Measurements from ENCODE around the gene FAM53B.

The FAM53B gene

DNA sequence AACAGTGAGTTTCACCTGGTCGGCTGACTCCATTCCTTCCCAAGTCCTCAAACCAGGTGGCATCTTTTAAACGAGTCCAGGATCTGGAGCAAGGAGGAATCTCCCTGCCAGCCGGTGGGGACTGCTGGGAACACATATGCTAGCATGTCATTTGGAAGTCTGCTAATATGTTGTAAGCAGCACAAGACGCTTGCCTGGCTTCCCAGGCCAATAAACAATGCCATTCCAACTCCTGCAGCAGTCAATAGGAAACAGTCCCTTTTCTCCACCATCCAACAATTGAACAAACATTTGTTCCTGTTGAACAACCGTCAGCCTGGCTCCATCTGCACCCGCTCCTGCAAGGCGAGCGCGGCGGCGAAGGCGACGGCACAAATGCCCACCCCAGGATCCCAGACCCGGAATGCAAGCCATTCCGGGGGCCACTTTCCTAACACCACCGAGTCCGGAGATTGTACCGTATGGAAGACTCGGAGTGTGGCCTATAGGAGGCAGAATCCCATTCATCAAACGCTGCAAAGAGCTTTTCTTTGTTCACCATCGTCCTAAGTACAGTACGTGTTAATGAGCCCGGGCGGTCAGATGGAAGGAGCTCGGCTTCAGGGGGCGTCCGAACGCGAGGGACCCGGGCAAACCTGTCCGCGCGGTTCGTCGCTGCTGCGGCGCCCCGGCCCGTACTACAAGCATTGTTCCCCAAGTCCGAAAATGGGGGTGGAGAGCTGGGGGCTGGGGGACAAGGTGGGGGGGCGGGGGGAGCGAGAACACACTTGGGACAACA is 1.6 kb downstream of the FAM53B start:
- DNase-seq (ENCODE audit: low read depth in 1 of 2, low spot score in 1 of 2) = no peak

DNA sequence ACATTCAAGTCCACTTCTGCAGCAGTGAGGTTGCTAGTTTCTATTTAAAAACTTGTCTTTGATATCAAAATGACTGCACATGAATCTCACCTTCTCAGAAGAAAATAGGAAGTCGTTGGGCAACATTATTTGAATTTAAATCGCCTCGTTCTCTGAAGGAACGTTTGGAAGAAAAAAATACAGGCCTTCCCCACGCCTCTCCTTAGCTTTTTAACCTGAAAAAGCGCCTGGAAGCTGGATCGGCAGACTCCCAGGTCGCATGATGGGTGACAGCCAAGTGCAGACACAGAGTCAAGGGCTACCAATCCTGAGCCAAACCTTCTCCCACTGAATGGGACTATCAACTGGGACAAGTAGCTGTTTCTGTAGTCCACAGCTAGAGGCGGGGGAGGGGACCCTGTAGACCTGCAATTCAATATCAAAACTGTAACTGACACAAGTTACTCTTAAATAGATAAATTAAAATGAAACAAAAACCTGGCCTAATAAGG is 2.2 kb downstream of the FAM53B start:
- DNase-seq (ENCODE audit: low read depth in 1 of 2, low spot score in 1 of 2) = no peak

DNA sequence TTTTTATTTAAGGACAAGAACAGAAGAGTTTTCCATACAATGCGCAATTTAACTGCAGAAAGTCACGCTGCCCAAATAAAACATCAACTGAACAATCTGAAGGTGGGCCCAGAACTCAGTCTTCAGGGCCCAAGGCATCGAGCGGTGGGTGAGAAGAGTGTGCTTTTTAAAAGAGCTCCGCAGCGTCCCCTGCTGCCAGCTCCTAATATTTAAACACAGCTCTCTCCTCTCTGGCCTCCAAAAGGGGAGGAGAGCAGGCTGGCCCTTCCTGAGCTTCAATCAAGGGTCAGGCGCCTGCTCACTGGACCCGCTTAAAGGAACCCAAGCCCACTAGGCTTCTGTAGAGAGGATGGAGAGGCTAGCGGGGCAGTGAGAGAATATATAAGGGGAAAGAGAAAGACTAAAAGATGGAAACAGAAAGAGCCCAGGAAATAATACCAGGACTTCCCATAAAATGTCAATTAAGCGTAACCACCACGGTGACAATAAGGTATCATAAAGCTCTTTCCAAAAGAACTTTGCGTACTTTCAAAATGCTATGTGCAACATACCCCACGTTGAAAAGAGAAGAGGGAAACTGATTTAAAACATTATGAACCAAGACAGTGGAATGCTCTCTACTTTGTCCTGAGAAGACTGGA is 2.8 kb downstream of the FAM53B start:
- DNase-seq (ENCODE audit: low read depth in 1 of 2, low spot score in 1 of 2) = peak; percentile 48 to 64

DNA sequence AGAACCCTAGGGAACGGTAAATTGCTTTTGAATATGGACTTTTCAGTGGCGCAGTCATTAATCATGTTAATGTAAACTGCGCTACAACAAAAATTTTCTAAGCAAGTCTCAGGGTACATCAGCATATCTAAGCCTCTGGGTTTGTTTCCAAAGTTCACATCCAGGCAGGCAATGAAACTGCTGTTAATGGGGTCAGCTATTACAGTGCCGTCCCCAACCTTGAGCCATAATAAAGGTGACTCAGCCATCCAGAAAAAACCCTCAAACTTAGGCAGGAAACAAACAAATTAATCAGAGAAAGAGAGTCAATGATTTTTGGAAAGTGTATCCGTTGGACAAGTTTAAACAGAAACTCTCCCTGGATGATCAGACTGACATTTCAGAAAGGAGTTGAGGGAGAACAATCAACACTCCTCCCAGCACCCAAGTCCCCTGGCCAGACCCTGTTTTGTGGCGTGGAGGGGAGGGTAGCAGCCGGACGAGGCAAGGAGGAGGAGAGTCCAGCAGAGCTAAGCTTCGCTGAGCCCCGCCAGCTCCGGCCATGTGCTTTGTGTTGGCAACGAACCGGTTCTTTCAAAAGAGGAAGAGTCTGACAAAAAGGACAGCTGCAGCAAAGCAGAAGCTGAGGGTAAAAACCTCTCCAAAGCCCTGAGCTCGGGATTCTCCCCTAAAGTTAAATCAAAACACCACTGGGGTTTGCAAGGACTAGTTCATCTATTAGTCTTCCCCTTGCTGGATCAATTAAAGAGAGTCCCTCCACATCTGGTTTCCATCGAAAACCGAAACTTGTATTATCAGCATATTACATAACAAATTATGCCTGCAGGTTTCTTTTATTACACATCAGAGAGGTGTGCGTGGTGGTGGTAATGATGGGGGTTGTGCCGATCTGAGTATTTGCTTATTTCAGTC is 3.6 kb downstream of the FAM53B start:
- DNase-seq (ENCODE audit: low read depth in 1 of 2, low spot score in 1 of 2) = no peak

DNA sequence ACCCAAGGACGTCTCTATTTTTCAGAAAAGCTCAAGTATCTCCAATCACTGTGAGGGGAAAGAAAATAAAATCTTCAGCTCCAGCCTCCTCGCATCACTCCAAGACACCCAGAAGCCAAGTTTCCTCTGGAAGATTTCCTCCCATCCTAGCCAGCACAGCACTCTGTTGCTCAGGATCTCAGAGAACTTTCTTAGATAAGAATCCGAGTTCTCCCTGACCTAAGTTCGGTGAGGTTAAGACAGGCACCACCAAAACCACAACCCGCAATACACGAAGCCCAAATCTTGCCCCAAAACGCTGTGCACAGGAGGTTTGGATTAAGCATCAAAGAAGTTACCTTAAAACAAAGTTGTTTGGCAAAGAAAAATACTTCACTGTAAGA is 4.2 kb downstream of the FAM53B start:
- no peak for DNase-seq (ENCODE audit: low read depth in 1 of 2, low spot score in 1 of 2)

DNA sequence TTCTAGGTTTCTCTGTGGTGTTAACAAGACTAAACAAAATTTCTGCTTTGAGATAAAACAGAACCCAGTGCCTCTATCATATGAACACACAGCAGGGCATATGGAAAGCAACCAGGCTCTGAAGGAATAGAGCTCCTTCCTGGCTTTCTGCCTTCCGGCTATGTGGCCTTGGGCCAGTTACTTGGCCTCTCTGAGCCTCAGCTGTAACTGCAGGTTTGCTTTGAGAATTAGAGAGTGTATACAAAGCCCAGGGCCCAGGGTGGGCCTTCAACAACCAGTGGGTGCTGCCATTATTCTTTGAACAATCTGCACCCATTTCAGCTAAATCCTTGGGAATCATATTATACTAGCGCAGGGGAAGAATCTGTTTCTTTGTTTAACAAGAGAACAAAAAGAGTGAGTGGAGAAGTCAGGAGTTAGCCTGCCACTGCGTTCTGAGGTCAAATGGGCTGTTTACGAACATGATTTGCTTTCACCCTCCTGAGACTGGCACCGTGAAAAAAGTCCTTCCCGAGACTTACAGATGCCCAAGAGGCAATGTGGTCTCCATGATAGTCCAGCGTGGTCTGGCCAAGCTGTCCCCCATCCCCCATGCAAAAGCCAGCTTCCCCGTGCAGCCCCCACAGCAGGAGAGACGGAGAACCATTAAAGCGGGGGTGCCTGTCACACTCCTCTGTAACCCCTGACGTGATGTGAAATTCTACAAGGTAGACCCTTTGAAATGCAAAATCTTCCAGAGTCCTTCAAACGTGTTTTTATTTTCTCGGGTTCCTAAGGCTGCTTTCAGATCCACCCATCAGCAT is 4.9 kb downstream of the FAM53B start:
- no peak for DNase-seq (ENCODE audit: low read depth in 1 of 2, low spot score in 1 of 2)

DNA sequence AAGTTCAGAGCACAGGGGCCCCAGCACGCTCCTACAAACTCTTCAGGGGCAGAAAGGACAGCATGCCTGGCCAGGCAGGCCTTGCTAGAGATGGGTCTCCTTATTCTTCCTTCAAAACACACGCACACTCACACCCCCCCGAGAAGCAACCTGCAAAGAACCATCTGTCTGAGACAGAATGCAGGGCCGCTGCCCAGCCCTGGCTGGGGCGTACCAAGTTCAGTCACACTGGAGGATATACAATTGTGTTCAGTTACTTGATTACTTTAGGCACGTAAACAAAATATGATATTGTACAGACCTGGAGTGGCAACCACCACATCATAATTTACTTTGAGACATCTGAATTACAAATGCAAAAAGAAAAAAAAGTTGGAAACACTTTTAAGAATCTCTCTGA is 5.7 kb downstream of the FAM53B start:
- DNase-seq (ENCODE audit: low read depth in 1 of 2, low spot score in 1 of 2) = no peak

DNA sequence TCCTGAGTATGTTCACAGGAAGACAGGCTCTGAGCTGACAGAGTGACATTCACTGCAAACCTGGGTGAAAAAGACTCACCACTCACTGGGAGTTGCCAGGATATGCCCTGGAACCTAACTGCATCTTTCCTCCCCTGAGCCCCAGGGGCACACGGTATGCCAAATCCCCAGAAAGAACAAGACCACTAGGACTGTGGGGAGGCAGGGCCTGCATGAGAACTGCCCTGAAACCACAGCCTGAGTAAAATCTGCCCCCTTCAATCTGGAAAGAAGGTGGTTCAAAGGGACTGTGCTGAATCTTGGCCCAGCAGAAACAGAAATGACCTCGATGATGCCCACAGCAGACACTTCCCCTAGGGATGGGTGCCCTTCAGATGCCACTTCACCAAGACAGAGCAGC is 6.5 kb downstream of the FAM53B start:
- DNase-seq (ENCODE audit: low read depth in 1 of 2, low spot score in 1 of 2) = no peak

DNA sequence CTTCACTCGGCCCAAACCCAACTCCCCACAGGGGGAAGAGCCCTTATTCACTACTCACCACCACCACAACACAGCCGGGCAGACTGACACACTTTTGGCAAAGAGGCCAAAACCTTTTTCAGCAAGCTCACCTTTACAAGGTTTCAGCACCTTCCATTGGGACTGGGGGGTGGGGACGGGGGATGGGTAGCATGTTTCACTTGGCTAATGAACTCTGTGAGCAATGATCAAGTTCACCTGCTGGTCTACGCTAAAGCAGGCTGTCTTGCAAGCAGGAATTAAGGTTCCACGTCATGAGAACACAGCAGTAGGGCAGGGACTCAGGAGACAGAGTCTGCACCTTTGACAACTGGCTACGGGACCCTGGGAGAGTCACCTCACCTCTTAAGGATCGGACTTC is 7.0 kb downstream of the FAM53B start:
- DNase-seq (ENCODE audit: low read depth in 1 of 2, low spot score in 1 of 2) = no peak

DNA sequence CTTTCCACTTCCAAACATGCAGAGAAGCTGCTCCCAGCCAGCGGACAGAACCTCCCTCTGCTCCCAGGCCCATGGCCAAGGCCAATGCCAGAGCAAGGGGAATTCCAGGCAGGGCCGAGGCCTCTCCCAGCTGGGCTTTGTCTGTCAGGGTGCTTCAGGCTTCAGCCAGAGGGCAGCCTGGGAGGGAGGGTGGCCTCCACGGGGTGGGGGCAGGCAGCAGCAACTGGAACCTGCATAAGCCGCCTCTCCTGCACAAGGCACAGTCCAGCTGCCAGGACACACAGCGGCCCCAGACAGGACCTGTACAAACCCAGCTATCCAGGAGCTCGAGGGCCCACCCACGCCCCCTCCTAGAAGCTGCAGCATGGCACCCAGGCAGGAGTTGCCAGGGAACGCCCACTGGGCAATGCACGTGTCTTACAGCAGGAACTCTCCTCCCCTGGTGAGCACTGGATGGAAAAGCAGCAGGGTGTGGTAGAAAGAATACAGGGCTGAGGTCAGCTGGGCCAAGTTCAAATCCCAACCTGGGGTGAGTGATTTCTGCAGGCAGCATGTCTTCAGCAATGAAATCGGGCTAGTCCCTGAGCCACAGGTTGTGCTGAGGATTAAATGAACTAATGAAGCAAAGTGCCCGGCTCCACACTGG is 7.6 kb downstream of the FAM53B start:
- no peak for DNase-seq (ENCODE audit: low read depth in 1 of 2, low spot score in 1 of 2)

DNA sequence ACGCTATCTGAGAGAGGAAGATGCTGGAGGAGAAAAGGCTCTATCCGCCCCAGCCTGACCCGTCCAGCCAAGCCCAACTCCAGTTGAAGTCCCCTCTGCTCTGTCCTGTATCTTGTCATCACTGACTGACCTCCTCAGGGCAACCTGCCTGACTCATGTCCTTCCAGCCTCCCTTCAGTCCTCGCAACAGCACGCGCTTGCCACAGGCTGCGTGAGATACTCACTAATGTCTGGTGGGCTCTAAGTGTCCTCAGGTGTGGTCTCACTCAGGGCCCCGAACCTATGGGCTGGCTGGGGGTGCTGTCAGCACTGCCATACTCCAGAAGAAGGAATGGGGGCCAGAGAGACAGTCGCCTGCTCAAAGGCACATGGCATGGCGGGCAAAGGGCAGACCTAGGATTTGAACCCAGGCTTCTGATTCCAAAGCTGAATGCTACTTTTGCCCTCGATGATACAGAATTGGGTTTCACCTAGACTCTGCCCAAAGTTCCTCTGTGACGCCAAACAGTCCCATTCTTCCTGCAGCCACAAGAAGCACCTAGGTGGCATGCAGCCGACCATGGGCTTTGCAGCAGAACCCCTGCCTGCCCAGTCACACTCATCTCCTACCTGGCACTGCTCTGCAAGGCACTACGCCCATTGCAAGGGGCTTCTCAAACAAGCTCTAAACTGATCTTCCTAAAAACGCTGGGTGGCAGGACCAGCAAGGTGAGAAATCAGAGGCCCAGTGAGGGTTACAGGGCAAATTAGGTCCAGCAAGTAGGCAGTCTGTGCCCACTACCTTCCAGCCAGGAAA is 8.5 kb downstream of the FAM53B start:
- DNase-seq (ENCODE audit: low read depth in 1 of 2, low spot score in 1 of 2) = no peak

DNA sequence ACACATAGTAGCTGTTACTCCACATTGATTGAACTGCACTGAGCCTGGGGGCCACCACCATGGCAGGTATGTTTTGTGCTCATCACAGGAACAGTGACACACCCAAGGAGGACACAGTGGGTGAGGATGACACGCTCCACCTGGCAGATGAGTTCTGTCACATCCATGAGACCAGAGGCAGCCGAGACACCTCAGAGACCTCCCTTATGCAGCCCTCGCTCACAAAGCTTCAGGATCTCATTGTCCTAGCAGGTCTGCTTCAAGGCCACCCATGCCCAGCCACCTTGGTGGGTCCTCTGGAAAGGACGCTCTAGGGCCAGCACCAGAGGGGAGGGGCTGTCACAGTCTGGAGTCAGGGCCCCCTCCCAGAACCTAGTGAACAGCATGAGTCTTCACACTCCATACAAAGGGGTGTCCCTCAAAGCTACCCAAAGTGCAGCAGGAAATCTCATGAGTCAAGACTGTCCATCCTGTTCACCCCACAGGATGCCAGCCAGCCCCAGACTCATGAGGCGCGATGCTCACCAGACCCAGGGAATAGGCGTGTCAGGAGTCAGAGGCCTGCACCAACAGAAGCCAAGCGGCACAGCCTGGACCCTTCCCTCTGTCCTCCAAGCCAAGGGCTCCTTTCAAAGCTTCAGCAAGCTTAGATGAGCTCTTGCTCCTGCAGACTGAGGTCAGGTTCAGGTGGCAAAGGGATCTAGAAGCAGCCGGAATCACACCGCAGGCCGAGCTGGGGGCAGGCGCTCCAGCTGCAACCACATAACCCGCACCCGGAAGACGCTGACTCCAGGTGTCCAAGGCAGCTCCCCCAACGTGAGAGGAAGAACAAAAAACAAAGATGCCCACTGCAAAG is 9.6 kb downstream of the FAM53B start:
- DNase-seq (ENCODE audit: low read depth in 1 of 2, low spot score in 1 of 2) = no peak

DNA sequence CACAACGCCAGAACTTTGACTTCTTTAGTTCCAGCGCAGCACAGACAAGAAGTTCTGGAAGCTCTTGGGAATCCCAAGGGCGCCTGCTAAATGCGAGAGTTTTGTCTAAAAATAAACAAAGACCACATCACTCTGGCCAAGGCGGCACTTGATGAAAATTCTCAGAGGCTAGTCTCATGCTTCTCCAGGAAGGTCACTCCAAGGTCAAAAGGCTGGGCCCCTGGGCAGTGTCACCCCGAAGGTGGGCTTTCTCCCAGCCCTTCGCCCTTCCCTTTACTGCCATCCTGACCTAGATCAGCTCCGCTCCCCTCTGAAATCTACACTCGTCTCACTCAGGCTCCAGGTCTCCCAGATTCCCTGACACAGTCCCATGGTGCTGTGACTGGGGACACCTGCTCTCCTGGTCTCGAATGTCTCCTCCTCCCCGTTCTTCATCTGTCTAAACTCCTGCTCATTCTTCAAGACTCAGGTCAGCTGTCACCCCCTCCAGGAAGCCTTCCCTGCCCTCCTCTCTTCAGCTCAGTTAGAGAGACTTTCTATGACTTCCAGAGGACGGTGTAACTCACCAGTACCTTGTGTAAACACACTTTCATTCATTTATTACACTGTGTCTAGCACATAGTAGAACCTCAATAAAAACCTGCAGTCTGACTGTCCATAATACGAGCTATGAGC is 10.5 kb downstream of the FAM53B start:
- DNase-seq (ENCODE audit: low read depth in 1 of 2, low spot score in 1 of 2) = no peak

DNA sequence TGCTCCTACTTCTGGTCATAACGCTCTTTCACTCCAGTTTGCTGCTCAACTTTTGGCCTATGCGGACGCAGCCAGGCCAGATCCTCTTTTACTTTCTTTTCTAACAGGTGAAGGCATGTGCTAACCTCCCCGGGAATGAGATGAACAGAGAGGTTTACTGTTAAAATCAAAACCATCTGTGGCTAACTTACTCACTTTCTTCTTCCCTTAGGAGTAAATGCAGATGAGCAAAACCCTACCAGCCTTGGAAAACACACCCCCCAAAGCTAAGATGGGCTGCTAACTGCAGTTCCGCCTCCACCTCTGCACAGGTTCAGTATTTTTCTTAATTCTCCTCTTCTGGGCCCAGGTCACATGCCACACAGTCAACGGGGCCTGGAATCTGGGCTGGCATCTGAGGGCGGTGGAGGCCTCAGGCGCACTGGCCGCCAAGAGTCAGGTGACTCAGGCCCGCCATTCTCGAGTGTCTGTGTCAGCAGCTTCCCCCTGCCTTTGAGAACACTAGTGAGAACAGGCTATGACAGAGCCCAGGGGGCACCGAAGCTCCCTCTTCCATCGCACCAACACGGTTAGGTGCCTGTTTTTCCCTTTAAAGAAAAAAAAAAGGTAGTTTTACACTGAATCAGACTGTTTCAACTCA is 11.1 kb downstream of the FAM53B start:
- DNase-seq (ENCODE audit: low read depth in 1 of 2, low spot score in 1 of 2) = peak in 1 of 2 donors; percentile 49

DNA sequence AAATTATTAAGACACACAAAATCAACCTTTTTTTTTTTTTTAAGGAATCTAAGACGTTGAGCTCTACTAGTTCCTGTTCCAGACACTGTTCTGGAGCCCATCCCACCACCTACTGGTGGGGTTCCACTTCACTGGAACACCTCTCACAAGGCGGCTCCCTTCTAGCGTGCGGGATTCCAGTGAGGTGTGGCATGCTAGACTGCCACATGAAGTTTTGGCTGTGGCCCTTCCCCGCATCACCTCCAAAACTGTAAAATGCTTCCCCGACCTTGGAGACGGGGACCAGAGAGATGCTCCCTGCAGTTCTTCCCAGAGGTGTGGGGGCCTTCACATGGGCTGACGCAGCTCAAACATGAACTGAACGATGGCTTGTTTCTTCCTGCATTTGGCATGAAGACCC is 12.6 kb downstream of the FAM53B start:
- DNase-seq (ENCODE audit: low read depth in 1 of 2, low spot score in 1 of 2) = no peak

DNA sequence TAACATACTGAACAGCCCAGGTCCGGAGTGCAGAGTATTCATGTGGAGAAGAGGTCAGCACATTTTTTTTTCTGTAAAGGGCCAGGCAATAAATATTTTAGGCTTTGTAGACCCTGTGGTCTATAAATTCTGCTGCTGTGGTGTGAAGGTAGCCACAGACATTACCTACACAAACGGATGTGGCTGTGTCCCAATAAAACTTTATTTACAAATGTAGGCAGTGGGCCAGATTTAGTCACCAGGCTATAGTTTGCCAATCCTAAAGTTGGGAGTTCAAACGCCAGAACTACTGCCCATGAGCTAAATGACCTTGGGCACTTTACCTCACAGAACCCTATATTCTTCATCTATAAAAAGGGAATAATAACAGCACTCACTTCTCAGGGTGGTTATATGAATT is 13.4 kb downstream of the FAM53B start:
- DNase-seq (ENCODE audit: low read depth in 1 of 2, low spot score in 1 of 2) = no peak

DNA sequence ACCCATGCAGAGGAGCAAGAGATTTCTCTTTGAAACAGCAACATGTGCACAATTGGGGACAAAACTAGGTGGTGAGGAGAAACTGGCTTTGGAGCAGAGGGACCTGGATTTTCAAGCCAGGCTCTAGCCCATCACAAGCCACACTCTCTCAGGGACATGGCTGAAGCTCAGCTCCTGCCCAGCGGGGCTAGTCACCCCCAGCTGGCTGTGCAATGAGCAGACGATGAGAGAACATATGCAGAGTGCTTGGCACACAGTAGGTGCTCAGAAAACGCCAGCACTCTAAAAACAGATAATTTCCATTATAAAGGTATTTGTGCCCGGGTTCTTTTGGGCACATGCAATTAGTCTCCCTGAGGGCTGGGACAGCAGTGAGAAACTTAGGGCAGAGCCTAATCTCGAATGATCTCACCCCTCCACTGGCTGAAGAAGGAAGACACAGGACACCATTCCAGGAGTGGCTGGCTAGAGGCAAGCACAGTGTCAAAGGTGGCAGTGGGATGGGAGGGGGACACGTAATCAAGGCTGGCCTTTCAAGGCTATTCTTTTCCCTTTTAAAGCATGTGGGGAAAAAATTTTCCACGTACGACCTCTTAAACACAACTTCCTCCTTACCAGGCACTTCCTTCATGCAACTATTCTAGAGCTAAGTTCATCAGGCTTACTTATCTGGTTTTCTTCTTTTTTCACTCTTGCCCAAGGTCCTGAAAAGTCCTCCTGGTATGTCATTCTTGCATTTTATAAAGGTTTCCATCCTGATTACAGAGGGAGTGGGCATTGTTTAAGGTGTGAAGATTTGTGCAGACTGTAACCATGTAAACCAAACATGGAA is 15.1 kb downstream of the FAM53B start:
- DNase-seq (ENCODE audit: low read depth in 1 of 2, low spot score in 1 of 2) = no peak

Measured in stimulated activated CD4-positive, alpha-beta T cell treated with anti-CD3 and anti-CD28 coated beads, Interleukin-15, amount 100 ng/mL, for 1 hour (primary cell).